Coronary artery (tissue), 2 donors: ENCODE data around the gene NDUFB1.
A peak's percentile ranks its signal among the peaks of the same experiment; 100 is the strongest.

Source experiments
- DNase-seq: peaks from one replicate; pipeline ENCODE4 v3.0.0-alpha.2; 2017; ENCODE audit warnings: low spot score
- H3K27ac ChIP-seq, 2 donors: fragments of 200-600 bp; sonication (generic); one replicate each; pipeline ENCODE4 v1.5.1; 2016 to 2019
- H3K4me3 ChIP-seq: fragments of 200-600 bp; sonication (generic); 2 replicates; pipeline ENCODE4 v1.5.1; 2016; ENCODE audit warnings: mild to moderate bottlenecking, moderate library complexity
- CTCF ChIP-seq: fragments of 200-600 bp; sonication (generic); IDR thresholded peaks from one replicate; pipeline ENCODE4 v1.5.1; 2019; ENCODE audit warnings: antibody characterized with exemption

Gene NDUFB1

GRCh38 chr14:92121670-92122350, at the start of gene NDUFB1, which contains the start of gene CPSF2:
Gene NDUFB1 (minus strand): TSS chr14:92121706. CDS start chr14:92117637, 4,069 bp downstream.
Gene CPSF2 (plus strand): TSS chr14:92121969. CDS start chr14:92130985, 9,016 bp downstream.
- Histone ChIP-seq H3K27ac (peak within 1 kb of the TSS; percentile 83 to 93), H3K4me3 (peak within 1 kb of the TSS; percentile 89)
- TF ChIP-seq CTCF, result no peak
- DNase-seq, result peak; percentile 90

GRCh38 chr14:92164958-92165357, 43.5 kb upstream of the NDUFB1 start:
- no peak for DNase-seq
- no peak overlapping the region for H3K27ac ChIP-seq
- no peak for TF ChIP-seq CTCF
- no peak overlapping the region for H3K4me3 ChIP-seq

GRCh38 chr14:92161521-92161920, 40.0 kb upstream of the NDUFB1 start:
- TF ChIP-seq CTCF, result no peak
- no peak overlapping the region for H3K4me3 ChIP-seq
- H3K27ac ChIP-seq, result no peak overlapping the region
- no peak for DNase-seq

- TF ChIP-seq CTCF, result no peak
- peak overlapping the region in 1 of 2 donors; percentile 30 for H3K27ac ChIP-seq
- DNase-seq, result no peak
- no peak overlapping the region for H3K4me3 ChIP-seq
Measured at GRCh38 chr14:92160619-92161018, 39.1 kb upstream of the NDUFB1 start.

GRCh38 chr14:92154283-92154942, 32.9 kb upstream of the NDUFB1 start:
- no peak overlapping the region for H3K4me3 ChIP-seq
- H3K27ac ChIP-seq, result no peak overlapping the region
- no peak for DNase-seq
- TF ChIP-seq CTCF, result no peak

GRCh38 chr14:92153581-92153980, 32.1 kb upstream of the NDUFB1 start:
- no peak for DNase-seq
- H3K27ac ChIP-seq, result no peak overlapping the region
- no peak overlapping the region for H3K4me3 ChIP-seq
- TF ChIP-seq CTCF, result no peak

- Histone ChIP-seq H3K27ac (no peak overlapping the region), H3K4me3 (no peak overlapping the region)
- no peak for DNase-seq
- no peak for TF ChIP-seq CTCF
Measured at GRCh38 chr14:92144708-92145107, 23.2 kb upstream of the NDUFB1 start.
